Hippocampal formation (tissue), 2 donors: Measurements from ENCODE around the gene HSPA5.

Source experiments
- DNase-seq, 2 donors: peaks; one replicate each; lab custom pipeline; 2025; lab: John Stamatoyannopoulos, UW

Gene HSPA5

GRCh38 chr9:125190361-125190801 lies 50.8 kb downstream of the HSPA5 start:
- no peak for DNase-seq

- DNase-seq: peak; percentile 94 to 98
These were observed 51.5 kb downstream of the HSPA5 start, which contains the start of gene PPP6C for GRCh38 chr9:125189361-125190289. PPP6C (minus strand) TSS chr9:125189803; CDS start chr9:125189718, 85 bp downstream.

- DNase-seq: no peak
These were observed 52.2 kb downstream of the HSPA5 start for GRCh38 chr9:125189011-125189360.
